Gastroesophageal sphincter (tissue), 4 donors: ENCODE data around the gene HYI. TPM values are rescaled to one million over a fixed set of nuclear protein-coding genes. Genes with fewer than 3 reads are reported as not detected.

Experiments used
- ATAC-seq: fragments of 150-250 bp; one replicate; pipeline ENCODE4 v1.9.1; 2016; ENCODE audit warnings: mild to moderate bottlenecking, moderate library complexity
- H3K27ac ChIP-seq, 4 donors: fragments of 200-600 bp; sonication (generic) in 3 of 4; 1 replicate in 3 of 4; 2 replicates in 1 of 4; pipeline ENCODE4 v1.5.1; 2016 to 2019
- H3K27me3 ChIP-seq: fragments of 200-600 bp; sonication (generic); one replicate; pipeline ENCODE4 v1.5.1; 2019
- H3K36me3 ChIP-seq, 2 donors: fragments of 200-600 bp; sonication (generic); one replicate each; pipeline ENCODE4 v1.5.1; 2019; ENCODE audit warnings: control low read depth in 1 of 2
- H3K4me1 ChIP-seq, 3 donors: fragments of 200-600 bp; sonication (generic); 1 replicate in 2 of 3; 2 replicates in 1 of 3; pipeline ENCODE4 v1.5.1; 2016 to 2019; ENCODE audit warnings: control low read depth in 2 of 3
- H3K4me3 ChIP-seq, 2 donors: fragments of 200-600 bp; sonication (generic); one replicate each; pipeline ENCODE4 v1.5.1; 2019; ENCODE audit warnings: mild to moderate bottlenecking in 1 of 2, moderate library complexity in 1 of 2
- H3K9me3 ChIP-seq, 3 donors: fragments of 200-600 bp; sonication (generic); one replicate each; pipeline ENCODE4 v1.5.1; 2017 to 2019; ENCODE audit warnings: control low read depth in 2 of 3
- EP300 ChIP-seq: sonication (generic); formaldehyde crosslinking; IDR thresholded peaks from one replicate; pipeline ENCODE4 v1.6.1; 2017; ENCODE audit warnings: antibody characterized with exemption, mild to moderate bottlenecking
- POLR2A ChIP-seq, 2 donors: fragments of 450-650 bp; IDR thresholded peaks; one replicate each; pipeline ENCODE4 v1.6.1; 2017; ENCODE audit warnings: antibody characterized with exemption in 2 of 2, mild to moderate bottlenecking in 2 of 2, moderate library complexity in 1 of 2
- POLR2AphosphoS5 ChIP-seq: sonication (generic); formaldehyde crosslinking; IDR thresholded peaks from one replicate; pipeline ENCODE4 v1.6.1; 2017; ENCODE audit warnings: antibody characterized with exemption
- WGBS, 2 donors: methylation state at CpG; one replicate each; pipeline ENCODE4 v1.1.5; 2018; ENCODE audit warnings: low coverage in 1 of 2; 5-methylcytosine and 5-hydroxymethylcytosine counted together
- small RNA-seq, 4 donors: library from RNA; depleted of rRNA; stranded (forward); fragments of <200 nt; gene quantifications; one replicate each; pipeline ENCODE3, GENCODE V24; 2016
- total RNA-seq, 4 donors: library from RNA; depleted of rRNA; stranded (reverse); fragments of >200 nt; gene quantifications; one replicate each; pipeline ENCODE4 v1.1.0, GENCODE V29; 2016
- TF ChIP-seq, protein P1 (sequence below), 4 experiments: fragments of 200-600 bp in 2 of 4; fragments of 450-650 bp in 2 of 4; sonication (generic) in 1 of 4; IDR thresholded peaks; one replicate each; pipeline ENCODE4 v1.5.1; 2017 to 2019; ENCODE audit warnings: antibody characterized with exemption in 4 of 4, mild to moderate bottlenecking in 2 of 4, moderate library complexity in 2 of 4

Gene HYI
- total RNA-seq, 4 donors from 2014 or later: 29.4 to 116 (median 50.8) TPM

DNA sequence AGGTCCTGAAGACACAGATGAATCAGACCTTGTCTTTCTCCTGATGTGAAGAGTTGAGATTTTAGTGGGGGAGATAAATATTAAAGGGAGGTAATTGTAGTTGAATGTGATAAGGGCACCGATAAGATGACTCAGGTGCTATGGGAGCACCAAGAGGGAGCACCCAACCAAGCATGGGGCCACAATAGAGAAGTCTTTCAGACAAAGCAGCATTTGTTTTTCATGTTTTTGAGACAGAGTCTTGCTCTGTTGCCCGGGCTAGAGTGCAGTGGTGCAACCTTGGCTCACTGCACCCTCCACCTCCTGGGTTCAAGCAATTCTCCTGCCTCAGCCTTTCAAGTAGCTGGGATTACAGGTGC, 47.9 kb downstream of the HYI start:
- Histone ChIP-seq H3K4me1 (peaks cover 0 to 4% (median 0%) of the 10 kb centered on the region in 3 donors), H3K36me3 (peaks cover 6 to 81% of the 10 kb centered on the region in 2 donors), H3K27me3 (no peaks in the 10 kb centered on the region), H3K4me3 (no peak overlapping the region), H3K27ac (no peak overlapping the region), H3K9me3 (no peaks in the 10 kb centered on the region)
- no peak for ATAC-seq
- 90 to 91% methylated on average over 2 of the region's 2 CpGs for WGBS, 2 donors
- TF ChIP-seq POLR2A (IDR thresholded peaks at IDR 0.05) (no peak), POLR2AphosphoS5 (no peak), EP300 (no peak)
- TF ChIP-seq, protein P1, sequence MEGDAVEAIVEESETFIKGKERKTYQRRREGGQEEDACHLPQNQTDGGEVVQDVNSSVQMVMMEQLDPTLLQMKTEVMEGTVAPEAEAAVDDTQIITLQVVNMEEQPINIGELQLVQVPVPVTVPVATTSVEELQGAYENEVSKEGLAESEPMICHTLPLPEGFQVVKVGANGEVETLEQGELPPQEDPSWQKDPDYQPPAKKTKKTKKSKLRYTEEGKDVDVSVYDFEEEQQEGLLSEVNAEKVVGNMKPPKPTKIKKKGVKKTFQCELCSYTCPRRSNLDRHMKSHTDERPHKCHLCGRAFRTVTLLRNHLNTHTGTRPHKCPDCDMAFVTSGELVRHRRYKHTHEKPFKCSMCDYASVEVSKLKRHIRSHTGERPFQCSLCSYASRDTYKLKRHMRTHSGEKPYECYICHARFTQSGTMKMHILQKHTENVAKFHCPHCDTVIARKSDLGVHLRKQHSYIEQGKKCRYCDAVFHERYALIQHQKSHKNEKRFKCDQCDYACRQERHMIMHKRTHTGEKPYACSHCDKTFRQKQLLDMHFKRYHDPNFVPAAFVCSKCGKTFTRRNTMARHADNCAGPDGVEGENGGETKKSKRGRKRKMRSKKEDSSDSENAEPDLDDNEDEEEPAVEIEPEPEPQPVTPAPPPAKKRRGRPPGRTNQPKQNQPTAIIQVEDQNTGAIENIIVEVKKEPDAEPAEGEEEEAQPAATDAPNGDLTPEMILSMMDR (IDR thresholded peaks at IDR 0.05): no peak

DNA sequence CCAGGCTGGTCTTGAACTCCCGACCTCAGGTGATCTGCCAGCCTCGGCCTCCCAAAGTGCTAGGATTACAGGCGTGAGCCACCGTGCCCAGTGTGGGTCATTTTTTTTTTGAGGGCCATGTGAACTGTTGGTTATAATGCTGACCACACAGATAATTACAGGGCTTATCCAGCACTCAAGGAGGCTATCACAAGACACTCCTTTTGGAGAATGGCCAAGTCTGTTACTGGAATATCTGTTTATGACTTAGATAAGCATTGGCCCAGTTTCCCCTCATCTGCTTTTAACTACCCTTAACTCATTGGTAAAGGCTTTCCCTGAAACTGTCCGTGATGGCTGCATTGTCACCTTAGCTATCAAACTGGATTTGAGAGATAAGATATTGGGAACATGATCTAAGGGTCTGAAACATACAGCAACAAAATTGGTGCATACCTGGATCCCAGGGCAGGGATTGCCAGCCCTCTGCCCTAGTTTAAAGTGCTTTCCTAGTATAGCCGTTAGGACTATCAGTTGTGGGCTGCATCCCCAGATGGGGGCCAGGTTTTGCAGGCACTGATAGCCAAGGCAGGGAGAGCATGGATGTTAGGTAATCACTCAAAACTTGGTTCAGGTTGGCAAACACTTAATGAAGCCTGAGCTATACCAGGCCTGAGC, 48.4 kb downstream of the HYI start:
- Histone ChIP-seq H3K9me3 (no peaks in the 10 kb centered on the region), H3K27me3 (no peaks in the 10 kb centered on the region), H3K27ac (no peak overlapping the region), H3K4me3 (no peak overlapping the region), H3K4me1 (peaks cover 0 to 4% (median 0%) of the 10 kb centered on the region in 3 donors), H3K36me3 (peaks cover 6 to 76% of the 10 kb centered on the region in 2 donors)
- 78 to 80% methylated on average over 1 to 2 of the region's 6 CpGs for WGBS, 2 donors
- no peak for ATAC-seq
- TF ChIP-seq EP300: no peak
- TF ChIP-seq POLR2AphosphoS5: no peak
- TF ChIP-seq POLR2A (IDR thresholded peaks at IDR 0.05): no peak
- TF ChIP-seq, protein P1 (IDR thresholded peaks at IDR 0.05): no peak

DNA sequence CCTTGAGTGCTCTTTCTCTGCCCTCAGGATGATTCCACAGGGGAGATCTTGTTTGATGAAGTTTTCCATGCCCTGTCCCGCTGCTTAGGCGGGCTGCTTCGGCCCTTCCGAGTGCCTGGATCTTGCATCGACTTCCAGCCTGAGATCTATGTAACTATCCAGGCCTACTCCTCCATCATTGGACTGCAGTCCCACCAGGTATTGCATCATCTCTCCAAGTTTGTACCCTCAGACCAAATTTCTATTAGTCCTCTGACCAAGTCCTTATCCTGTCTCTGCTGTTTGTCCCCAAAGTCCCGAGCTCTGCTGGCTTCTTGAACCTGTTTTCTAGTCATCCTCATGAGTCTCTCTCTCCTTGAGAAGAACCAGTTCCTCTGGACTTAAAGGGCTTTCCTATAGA, 49.4 kb downstream of the HYI start:
- Histone ChIP-seq H3K4me1 (peaks cover 0 to 4% (median 0%) of the 10 kb centered on the region in 3 donors), H3K27ac (no peak overlapping the region), H3K9me3 (no peaks in the 10 kb centered on the region), H3K27me3 (no peaks in the 10 kb centered on the region), H3K4me3 (no peak overlapping the region), H3K36me3 (peaks cover 6 to 66% of the 10 kb centered on the region in 2 donors)
- WGBS, 2 donors: 92% methylated on average over 5 of the region's 6 CpGs
- ATAC-seq: no peak
- no peak for TF ChIP-seq EP300
- no peak for TF ChIP-seq POLR2AphosphoS5
- TF ChIP-seq, protein P1 (IDR thresholded peaks at IDR 0.05): no peak
- no peak for TF ChIP-seq POLR2A (IDR thresholded peaks at IDR 0.05)

DNA sequence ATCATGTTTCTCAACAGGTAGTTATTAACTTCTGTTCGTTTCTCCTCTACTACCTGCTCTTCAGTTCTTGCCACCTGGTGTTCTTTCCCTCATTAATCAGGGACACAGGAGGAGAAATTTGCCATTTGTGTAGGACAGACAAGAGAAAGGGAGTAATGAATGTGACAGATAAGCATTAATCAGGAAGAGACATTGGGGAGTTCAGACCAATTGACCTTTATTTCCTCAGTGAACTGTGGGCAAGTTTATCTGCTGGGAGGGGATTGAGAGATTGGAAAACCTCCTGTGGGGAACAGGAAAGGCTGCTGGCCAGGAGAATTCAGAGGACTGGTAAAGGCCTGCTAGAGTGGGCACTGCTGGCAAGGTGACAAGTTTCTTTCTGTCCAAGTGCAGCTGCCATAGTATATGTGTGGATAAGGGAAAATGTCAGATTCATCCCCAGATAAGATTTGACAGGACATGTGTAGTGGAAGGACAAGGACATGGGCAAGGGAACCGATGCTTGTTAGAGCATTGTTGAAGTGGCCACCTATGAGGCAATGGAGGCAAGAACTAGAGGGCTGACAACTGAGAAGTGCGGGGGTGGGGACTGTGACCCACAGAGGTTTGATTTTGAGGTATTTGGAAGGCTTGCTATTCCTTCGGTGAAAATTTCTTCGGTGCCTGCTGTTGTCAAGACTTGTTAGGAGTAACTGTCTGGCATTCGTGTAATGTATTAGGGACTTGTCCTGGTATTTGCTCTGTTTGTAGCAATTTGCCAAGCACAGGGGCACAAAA, 51.5 kb downstream of the HYI start:
- WGBS, 2 donors: 76 to 89% methylated on average over 3 to 6 of the region's 6 CpGs
- no peak overlapping the region for H3K27ac ChIP-seq
- H3K36me3 ChIP-seq: peaks cover 6 to 46% of the 10 kb centered on the region in 2 donors
- H3K9me3 ChIP-seq: no peaks in the 10 kb centered on the region
- peaks cover 0 to 4% (median 0%) of the 10 kb centered on the region in 3 donors for H3K4me1 ChIP-seq
- no peaks in the 10 kb centered on the region for H3K27me3 ChIP-seq
- no peak overlapping the region for H3K4me3 ChIP-seq
- ATAC-seq: no peak
- TF ChIP-seq POLR2A (IDR thresholded peaks at IDR 0.05) (no peak), EP300 (no peak), POLR2AphosphoS5 (no peak)
- TF ChIP-seq, protein P1 (IDR thresholded peaks at IDR 0.05): no peak

Small RNAs within 50 kb of the gene (small RNA-seq; reads per million reads assigned to genes)
- gene MIR6735: 0 reads per million in 4 donors

Other genes starting within 250 kb of the HYI start
- under 1 TPM in 1 of 4 donors, not detected in 3; 0.45 TPM for gene TMEM125, start 183.9 kb downstream of the HYI start, total RNA-seq
- under 1 TPM in 1 of 4 donors, not detected in 3; 0.27 TPM for gene C1orf210, start 168.3 kb downstream of the HYI start, total RNA-seq
- gene TIE1, start 152.9 kb downstream of the HYI start, total RNA-seq: 10 to 100 TPM; 11.4 to 49.3 (median 30.2) TPM
- 1 to 10 TPM in 1 of 4 donors, under 1 TPM in 1, not detected in 2; 0.27 to 1.1 TPM for gene MPL, start 116.1 kb downstream of the HYI start, total RNA-seq
- gene CDC20, start 95.0 kb downstream of the HYI start, total RNA-seq: under 1 TPM in 3 of 4 donors, not detected in 1; 0.42 to 0.69 (median 0.54) TPM
- 10 to 100 TPM; 26.3 to 65.0 (median 41.0) TPM for gene ELOVL1, start 85.9 kb downstream of the HYI start, total RNA-seq
- 10 to 100 TPM; 31.4 to 41.1 (median 33.6) TPM for gene MED8, start 64.1 kb downstream of the HYI start, total RNA-seq
- gene SZT2, start 64.0 kb downstream of the HYI start, total RNA-seq: 10 to 100 TPM; 13.1 to 40.0 (median 35.1) TPM
- 10 to 100 TPM; 55.8 to 80.4 (median 60.8) TPM for gene PTPRF, start 77.0 kb upstream of the HYI start, total RNA-seq
- gene KDM4A, start 196.2 kb upstream of the HYI start, total RNA-seq: 10 to 100 TPM; 17.0 to 22.9 (median 19.5) TPM